SHP77 (cell line): ENCODE data around the gene LSM12.
"Not testable (repeated sequence)": the region's sequence is repeated elsewhere in the genome, so short reads cannot be mapped to it uniquely, and the experiment has no call there.

ENCODE experiments used
- DNase-seq, 2 experiments: peaks; one replicate each; lab custom pipeline; 2025; lab: John Stamatoyannopoulos, UW

The LSM12 gene

DNA sequence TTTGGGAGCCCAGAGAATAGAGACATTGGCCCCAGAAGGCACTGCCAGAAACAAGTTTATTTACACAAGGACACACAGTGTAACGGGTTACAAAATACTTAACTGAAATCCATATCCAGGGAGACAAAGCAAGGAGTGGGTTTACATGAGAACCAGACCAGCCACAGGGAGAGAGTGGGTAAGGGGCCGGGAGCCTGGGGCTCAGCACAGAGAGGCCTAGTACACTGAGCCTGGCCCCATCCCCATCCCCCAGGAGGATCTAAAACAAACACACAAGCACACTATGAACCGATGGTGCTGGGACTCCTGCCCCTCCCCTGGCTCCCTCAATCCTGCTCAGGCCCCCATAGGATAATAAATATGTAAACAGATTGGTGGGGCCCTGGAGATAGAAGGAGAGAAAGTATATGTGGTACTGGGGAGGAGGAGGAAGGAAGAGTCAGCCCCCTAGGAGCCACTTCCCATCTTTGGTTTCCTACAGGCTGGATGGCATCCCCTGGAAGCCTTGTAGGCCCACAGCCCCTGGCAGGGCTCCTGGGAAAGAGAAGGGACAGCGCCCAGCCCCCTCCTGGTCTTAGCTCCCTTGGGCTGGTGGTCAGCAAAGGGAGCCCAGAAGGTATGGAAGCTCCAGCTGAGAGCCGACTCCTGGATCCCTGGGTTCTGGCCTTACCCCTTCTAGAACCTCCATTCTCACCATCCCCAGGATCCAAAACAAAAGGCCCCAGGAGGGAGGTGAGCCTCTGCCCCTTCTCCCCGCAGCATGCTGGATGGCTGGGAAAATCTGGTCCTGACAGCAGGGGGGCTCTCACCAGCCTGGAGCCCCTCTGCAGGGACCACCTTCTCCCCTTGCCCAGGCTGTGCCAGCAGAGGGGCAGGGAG, 10.5 kb upstream of the LSM12 start:
- DNase-seq, result no peak

DNA sequence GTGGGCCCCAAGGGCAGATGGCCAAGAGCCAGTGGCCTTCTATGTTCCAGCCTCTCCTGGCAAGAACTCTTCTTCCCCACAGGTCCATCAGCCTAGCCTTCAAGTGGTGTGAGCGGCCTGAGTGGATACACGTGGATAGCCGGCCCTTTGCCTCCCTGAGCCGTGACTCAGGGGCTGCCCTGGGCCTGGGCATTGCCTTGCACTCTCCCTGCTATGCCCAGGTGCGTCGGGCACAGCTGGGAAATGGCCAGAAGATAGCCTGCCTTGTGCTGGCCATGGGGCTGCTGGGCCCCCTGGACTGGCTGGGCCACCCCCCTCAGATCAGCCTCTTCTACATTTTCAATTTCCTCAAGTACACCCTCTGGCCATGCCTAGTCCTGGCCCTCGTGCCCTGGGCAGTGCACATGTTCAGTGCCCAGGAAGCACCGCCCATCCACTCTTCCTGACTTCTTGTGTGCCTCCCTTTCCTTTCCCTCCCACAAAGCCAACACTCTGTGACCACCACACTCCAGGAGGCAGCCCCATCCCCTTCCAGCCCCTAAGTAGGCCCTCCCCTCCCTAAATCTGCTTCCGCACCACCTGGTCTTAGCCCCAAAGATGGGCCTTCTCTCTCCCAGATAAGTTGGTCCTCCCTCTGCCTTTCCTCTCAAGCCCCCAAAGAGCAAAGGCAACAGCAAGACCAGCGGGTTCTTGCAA, 9.3 kb upstream of the LSM12 start:
- DNase-seq, result no peak

DNA sequence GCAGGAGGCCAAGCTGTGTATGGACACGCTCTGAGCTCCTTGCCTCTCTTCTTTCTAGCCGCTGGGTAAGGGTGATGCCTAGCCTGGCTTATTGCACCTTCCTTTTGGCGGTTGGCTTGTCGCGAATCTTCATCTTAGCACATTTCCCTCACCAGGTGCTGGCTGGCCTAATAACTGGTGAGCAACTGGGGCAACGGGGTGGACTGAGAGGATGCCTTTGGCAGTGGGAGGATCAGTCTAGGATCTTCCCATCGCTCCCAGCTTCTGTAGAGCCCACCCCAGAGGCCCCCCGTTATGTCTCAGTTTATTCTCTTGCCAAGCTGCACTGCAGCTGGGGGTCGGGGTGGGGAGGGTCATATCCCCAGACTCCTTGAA, 8.4 kb upstream of the LSM12 start:
- DNase-seq, result no peak

DNA sequence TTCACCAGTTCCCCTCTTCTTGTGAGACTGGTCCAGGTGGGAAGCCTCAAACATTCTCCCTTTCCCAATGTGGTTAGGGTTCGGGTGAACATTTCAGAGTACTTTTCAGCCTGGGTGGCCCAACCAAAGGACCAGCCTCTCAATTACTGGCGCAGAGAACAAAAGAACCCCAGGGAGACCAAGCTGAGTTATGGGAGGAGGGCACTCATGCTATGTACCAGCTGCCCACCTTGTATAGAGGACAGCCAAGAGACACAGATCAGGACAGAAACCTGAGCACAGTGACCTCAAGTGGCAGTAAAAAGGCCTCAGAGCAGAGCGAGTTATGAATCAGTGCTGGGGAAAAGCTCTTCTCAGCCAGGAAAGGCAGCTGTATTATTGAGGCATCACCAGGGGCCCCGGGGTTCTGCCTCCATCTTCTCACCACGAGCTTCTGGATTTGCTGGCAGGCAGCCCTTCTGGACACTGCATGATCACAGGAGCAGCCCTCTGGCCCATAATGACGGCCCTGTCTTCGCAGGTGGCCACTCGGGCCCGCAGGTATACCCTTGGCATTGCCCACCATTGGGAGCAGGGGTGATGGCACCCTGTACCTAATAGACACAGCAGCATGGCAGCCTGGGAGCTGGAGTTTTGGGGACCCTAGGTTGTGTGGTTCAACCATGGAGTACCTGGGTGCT, 7.9 kb upstream of the LSM12 start:
- no peak for DNase-seq

DNA sequence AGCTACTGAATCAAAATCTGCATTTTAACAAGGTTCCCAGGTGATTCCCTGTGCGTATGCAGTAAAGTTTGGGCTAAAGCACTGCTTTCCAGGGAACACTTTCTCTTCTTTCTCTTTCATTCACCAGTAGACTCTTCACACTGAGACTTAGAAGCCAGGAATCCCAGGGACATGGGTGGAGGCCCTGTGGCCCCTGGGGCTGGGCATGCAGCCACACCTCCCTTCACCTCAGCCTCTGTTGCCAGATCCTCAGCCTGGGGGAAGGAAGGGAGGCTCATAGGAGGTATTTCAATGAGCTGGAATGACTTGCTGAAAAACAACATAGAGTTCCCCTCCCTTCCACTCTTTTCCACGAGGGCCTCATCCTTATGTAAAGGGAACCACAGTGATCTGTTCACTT, 5.3 kb upstream of the LSM12 start:
- no peak for DNase-seq

DNA sequence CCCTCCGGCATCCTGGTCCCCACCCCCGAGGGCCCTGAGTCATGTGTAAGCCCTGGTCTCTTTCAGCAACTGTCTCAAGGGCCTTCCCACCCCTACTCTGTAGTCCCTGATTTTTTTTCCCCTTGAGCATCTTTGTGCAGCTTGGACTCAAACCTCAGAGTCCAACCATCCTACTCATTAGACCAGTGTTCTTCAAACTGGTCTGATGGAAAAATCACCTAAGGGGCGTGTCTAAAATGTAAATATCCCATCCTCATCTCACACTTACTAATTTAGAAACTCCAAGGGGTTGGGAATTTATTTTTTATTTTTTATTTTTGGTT, 4.7 kb upstream of the LSM12 start:
- DNase-seq, result no peak

DNA sequence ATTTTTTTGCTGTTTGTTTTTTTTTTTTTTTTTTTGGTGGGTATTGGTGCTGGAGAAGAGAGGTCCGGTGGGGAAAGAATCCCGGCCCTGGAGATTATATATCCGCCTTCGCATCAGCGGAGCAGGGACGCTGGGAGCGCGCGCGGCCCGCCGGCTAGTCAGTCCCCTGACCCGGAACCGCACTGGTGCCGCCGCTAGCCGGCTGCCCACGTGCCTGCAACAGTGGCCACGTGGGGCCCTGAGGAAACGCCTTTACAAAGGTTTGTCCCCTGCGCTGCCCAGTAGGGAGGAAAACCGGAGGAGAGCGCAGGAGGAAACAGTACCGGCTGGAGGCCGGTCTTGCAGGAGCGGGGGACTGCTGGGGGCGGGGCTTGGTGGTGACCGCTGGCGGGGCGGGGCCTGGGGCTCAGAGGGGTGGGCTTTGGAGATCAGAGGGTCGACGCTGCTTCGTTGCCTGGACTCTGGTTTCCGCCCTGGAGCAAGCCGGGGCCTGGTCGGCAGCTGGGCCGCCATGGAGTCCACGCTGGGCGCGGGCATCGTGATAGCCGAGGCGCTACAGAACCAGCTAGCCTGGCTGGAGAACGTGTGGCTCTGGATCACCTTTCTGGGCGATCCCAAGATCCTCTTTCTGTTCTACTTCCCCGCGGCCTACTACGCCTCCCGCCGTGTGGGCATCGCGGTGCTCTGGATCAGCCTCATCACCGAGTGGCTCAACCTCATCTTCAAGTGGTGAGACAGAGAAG, 4.2 kb upstream of the LSM12 start, which contains the start of gene G6PC3:
Gene G6PC3 (plus strand): TSS at position 281 of the 743 bp plus-strand sequence. CDS start 231 bp downstream, at position 512.
- peak; percentile 99 for DNase-seq

DNA sequence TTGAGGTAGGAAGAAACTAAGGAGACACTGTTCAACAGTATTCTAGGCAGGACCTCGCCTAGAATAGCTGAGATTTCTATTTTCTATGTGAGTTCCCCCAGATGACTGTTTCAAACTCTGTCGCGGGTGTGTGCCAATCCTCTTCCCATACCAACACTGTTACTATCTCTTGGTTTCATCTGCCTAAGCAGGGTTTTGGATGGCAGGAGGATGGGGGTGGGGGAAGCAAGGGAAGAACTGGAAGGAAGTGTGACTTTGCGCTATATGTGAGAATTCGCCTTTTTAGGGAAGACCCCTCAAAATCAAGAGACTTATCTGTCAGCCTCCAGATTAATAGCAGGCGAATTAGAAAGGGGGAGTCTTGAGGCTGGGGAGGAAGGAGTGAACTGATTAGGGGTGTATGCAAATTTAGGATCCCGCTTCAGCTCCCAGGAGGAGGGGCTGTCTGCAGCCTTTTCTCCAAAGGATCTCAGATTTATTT, 3.5 kb upstream of the LSM12 start:
- no peak for DNase-seq

DNA sequence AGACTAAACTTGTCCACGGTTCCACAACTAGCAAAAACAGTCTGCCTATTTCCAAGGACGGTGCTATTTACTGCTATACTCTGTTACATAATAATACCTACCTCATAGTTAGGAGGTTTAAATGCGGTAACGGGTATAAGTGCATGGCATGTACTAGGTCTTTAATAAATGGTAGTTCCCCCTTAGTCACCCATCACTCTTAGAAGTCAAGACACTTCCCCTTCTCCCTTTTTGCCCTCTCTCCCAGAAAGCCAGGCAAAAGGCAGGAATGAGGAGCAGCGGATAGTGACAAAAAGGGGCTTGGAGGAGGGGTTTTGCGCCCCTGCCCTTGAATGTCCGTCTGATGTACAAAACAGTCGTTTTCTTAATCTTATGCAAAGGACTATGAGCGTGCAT, 1.1 kb upstream of the LSM12 start:
- no peak for DNase-seq

DNA sequence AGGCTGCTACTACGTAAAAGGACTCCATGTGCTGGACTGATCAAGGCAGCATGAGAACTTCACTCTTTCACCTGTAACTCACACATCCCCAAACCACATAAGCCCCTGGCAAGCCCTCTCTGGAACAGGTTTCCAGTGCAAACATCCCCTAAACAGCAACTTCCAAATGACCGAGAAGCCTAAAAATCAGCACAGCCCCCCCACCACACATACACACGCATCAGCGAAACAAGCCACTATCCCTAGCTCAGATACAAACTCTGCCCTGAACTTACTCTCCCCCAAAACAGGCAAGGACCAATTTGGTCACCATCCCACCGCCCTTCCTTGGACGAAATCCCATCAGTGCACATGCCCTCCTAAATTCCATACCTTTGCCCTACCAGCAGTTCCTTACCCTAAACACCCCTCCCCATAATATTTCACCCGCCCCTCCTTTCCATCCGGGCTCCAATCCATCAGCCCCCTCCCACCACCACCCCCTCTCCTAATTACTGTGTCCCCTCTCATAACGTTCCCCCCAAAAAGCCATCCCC, 735 bp downstream of the LSM12 start:
- DNase-seq, result no peak

DNA sequence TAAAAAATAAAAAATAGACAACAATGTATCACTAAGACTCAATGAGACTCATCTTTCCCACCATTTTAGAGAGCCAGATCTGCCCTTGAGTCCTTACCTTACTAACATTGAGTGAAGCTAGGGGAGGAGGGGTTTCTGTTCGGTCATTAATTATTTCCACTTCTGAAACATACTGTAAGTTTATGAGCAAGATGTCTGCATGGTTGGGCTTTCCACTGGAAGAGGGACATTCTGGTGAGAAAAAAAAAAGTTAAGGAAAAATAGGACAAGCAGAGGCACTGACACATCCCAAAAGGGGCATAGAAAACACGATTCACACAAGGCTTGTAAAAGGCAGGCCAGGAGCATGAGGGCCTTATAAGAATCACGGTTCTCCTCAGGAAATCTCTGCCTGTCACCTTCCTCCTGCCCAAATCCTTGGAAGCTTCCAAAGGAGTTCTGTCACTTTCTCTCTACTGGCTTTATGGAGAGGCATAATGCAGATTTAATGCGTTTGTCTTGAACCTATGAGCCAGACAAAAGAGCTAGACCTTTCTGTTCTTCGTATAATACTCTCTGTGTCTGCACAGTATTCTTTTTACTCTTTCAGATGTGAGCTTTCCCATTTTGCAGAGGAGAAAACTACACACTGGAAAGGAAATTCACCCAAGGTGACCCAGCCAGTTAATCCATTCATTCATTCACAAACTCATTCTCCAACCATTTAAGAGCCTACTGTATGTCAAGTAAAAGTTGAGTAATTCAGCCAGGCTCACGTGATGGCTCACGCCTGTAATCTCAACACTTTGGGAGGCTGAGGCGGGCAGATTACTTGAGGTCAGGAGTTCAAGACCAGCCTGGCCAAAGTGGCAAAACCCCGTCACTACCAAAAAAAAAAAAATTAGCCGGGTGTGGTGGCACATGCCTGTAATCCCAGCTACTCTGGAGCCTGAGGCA, 2.5 kb downstream of the LSM12 start:
- DNase-seq, result no peak

DNA sequence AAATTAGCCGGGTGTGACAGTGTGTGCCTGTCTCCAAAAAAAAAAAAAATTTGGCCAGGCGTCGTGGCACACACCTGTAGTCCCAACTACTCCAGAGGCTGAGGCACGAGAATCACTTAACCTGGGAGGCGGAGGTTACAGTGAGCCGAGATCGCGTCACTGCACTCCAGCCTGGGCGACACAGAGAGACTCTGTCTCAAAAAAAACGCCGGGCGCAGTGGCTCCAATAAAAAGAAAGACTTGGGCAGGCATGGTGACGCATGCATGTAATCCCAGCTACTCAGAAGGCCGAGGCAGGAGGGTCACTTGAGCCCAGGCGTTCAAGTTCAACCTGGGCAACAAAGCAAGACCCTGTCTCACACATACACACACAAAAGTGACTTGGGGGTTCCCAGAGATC, 3.6 kb downstream of the LSM12 start:
- DNase-seq, result no peak

DNA sequence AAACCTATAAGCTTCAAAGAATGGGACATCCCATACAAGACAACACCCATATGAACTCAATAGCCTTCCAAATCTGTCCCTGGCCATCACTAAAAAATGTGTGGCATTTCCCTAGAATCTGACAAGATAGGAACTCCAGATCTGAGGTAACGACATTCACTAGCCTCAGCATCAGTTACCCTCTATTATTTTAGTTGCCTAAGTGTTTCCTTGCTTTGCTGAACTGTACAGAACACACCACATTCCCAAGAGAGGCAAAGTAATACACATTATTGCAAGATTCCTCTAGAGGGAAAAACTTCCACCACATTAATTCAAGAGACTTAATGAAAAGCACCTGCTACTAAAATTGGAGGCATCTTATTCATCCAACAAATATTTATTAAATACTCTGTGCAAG, 5.0 kb downstream of the LSM12 start:
- no peak for DNase-seq

DNA sequence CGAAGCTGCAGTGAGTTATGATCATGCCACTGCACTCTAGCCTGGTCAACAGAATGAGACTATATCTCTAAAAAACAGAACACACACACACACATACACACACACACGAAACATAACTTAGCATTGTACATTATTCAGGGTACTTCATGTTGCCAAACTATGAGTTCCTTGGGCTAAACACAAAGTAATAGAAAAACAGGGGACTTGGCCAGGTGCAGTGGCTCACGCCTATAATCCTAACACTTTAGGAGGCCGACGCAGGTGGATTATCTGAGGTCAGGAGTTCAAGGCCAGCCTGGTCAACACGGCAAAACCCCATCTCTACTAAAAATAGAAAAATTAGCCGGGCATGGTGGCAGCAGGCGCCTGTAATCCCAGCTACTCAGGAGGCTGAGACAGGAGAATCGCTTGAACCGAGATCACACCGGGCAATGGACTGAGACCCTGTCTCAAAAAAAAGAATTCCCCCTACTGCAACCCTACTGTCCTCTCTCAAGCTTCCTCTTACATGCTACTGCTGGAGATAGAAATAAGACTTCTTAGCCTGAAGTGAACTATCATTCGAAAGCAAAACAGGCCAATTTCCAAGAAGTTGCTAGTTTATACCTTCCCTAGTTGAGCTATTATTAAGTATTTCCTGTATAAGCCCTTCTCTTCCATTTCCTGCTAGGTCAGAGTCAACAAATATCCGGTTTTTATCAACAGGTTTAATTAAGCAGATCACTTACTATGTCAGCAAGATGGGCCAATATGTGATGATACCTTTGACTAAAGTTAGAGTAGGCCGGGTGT, 7.2 kb downstream of the LSM12 start:
- DNase-seq, result no peak

DNA sequence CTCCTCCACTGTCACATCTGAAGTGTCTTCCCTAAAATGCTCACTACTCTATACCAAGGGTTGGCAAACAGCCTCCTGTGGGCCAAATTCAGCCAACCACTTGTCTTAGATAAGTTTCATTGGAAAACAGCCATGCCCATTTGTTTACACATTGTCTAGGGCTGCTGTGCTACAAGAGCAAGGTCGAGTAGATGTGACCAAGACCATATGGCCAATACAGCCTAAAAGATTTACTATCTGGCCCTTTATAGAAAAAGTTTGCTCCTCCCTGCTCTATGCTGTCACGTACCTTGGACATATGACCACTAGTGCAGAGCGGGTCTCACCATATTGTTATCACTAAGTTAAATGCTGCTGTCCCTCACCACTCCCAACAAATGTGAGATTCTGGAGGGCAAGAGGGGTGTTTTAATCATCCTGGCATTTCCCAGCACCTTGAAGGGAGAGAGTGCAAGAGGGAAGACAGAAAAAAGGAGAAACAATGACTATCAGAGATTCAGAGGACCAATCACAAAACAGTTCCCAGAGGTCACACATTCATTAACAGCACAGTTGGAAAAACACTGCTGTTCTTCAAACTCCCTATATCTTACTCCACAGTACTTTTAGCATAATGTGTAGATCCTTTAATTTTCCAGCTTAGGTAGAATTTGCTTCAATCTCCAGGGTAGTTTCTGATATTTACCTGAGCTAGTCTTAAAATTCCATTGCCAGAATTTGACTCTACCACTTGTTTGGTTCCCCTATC, 13.2 kb downstream of the LSM12 start:
- DNase-seq, result no peak

DNA sequence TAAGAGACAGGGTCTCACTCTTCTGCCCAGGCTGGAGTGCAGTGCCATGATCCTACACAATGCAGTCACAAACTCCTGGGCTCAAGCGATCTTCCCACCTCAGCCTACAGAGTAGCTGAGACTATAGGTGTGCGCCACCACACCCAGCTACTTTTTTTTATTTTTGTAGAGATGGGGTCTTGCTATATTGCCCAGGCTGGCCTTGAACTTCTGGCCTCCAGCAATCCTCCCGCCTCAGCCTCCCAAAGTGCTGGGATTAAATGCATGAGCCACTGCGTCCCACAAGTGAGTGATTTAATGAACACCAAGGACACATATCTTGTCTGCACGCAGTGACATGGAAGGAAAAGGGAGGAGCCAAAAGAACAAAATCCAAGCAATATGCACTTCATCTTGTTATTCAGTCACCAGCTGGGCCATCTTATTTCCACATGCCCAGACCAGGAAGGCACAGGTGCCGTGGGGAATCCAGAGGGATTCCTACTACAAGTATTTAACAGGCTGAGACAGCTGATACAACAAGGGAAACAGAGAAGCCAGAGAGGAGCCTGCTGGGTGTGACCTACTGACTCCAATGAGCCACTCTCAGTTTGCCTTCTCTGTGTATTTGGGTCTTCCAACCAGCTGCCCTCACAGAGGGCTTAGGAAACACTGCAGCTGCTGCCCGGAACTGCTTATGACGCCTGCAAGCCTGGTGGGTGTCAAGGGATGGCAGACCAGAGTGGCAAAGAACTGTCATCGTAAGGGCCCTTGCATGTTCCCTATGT, 17.0 kb downstream of the LSM12 start:
- DNase-seq, result peak; percentile 94 to 95

DNA sequence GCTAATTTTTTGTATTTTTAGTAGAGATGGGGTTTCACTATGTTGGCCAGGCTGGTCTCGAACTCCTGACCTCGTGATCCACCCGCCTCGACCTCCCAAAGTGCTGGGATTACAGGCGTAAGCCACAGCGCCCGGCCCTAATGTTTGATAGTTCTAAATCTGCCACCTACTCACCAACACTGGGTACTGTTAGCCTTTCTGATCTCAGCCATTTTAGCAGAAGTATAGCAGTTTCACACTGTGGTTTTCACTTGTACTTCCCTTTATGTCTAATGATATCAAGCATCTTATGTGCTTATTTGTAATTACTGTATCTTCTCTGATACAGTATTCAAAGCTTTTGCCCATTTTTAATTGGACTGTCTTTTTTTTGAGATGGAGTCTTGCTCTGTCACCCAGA, 19.6 kb downstream of the LSM12 start:
- not testable (repeated sequence) for DNase-seq

DNA sequence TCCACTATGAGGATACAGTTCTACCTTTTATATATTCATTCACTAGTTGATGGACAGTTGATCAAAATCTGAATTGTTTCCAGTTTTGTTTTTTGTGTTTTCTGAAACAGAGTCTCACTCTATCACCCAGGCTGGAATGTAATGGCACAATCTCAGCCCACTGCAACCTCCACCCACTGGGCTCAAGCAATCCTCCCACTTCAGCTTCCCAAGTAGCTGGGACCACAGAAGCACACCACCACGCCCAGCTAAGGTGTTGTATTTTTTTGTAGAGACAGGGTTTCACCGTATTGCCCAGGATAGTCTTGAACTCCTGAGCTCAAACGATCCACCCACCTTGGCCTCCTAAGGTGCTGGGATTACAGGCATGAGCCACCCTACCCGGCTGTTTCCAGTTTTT, 21.0 kb downstream of the LSM12 start:
- no peak for DNase-seq
